ENCODE results near the gene FAHD1. TPM values are rescaled to one million over a fixed set of nuclear protein-coding genes. Genes with fewer than 3 reads are reported as not detected.
"Not testable (repeated sequence)": the region's sequence is repeated elsewhere in the genome, so short reads cannot be mapped to it uniquely, and the experiment has no call there.

The FAHD1 gene
- total RNA-seq, 1 experiment from 2014 or later = 23.8 TPM

GRCh38 chr16:1789643-1790045 is 37.4 kb upstream of the FAHD1 start:
- no peak for DNase-seq (ENCODE audit: low spot score)

GRCh38 chr16:1790261-1790610 is 36.8 kb upstream of the FAHD1 start:
- DNase-seq (ENCODE audit: low spot score) = no peak

GRCh38 chr16:1790611-1791255 is 36.3 kb upstream of the FAHD1 start:
- DNase-seq (ENCODE audit: low spot score) = no peak

- no peak for DNase-seq (ENCODE audit: low spot score)
Measured at GRCh38 chr16:1791256-1791942, 35.6 kb upstream of the FAHD1 start.

- no peak for DNase-seq (ENCODE audit: low spot score)
Measured at GRCh38 chr16:1791943-1792812, 34.8 kb upstream of the FAHD1 start.

GRCh38 chr16:1792836-1793577 is 34.0 kb upstream of the FAHD1 start:
- DNase-seq (ENCODE audit: low spot score) = no peak

- DNase-seq (ENCODE audit: low spot score) = no peak
Measured at GRCh38 chr16:1793578-1794220, 33.3 kb upstream of the FAHD1 start, which contains the start of gene IGFALS. IGFALS (minus strand) TSS chr16:1793705; CDS start chr16:1793652, 53 bp downstream.

- no peak for DNase-seq (ENCODE audit: low spot score)
Measured at GRCh38 chr16:1794221-1794871, 32.7 kb upstream of the FAHD1 start.

GRCh38 chr16:1794908-1795666 is 31.9 kb upstream of the FAHD1 start:
- no peak for DNase-seq (ENCODE audit: low spot score)

GRCh38 chr16:1799263-1799662 is 27.7 kb upstream of the FAHD1 start:
- not testable (repeated sequence) for DNase-seq (ENCODE audit: low spot score)

GRCh38 chr16:1800701-1801100 is 26.3 kb upstream of the FAHD1 start:
- no peak for DNase-seq (ENCODE audit: low spot score)

GRCh38 chr16:1807626-1808025 is 19.4 kb upstream of the FAHD1 start:
- no peak for DNase-seq (ENCODE audit: low spot score)

GRCh38 chr16:1808691-1809090 is 18.3 kb upstream of the FAHD1 start:
- DNase-seq (ENCODE audit: low spot score) = no peak

- no peak for DNase-seq (ENCODE audit: low spot score)
Measured at GRCh38 chr16:1809281-1809801, 17.7 kb upstream of the FAHD1 start.

- no peak for DNase-seq (ENCODE audit: low spot score)
Measured at GRCh38 chr16:1810106-1810505, 16.9 kb upstream of the FAHD1 start.

- DNase-seq (ENCODE audit: low spot score) = no peak
Measured at GRCh38 chr16:1810536-1810935, 16.5 kb upstream of the FAHD1 start.

- DNase-seq (ENCODE audit: low spot score) = peak; percentile 76
Measured at GRCh38 chr16:1812732-1813163, 14.3 kb upstream of the FAHD1 start.

GRCh38 chr16:1815461-1815860 is 11.5 kb upstream of the FAHD1 start:
- DNase-seq (ENCODE audit: low spot score) = no peak

- DNase-seq (ENCODE audit: low spot score) = no peak
Measured at GRCh38 chr16:1816396-1817275, 10.4 kb upstream of the FAHD1 start.

Measured in H4 (cell line).